Central memory CD8-positive, alpha-beta T cell (primary cell): ENCODE data around the gene WFDC6.

ENCODE experiments used
- ATAC-seq: fragments of 150-1000 bp; cut with Tn5 transposase; replicated peaks from 2 replicates; pipeline ENCODE4 v1.10.0; 2022; ENCODE audit warnings: mild to moderate bottlenecking, moderate FRiP score, moderate number of reproducible peaks; ENCODE audit not compliant: poor library complexity, severe bottlenecking; ENCODE audit errors: extremely low read depth
- DNase-seq, 2 donors: peaks; one replicate each; pipeline ENCODE4 v3.0.0; 2021; ENCODE audit warnings: low spot score in 2 of 2
- H3K27ac Mint-ChIP-seq: one replicate; pipeline ENCODE4 v1.8.0; 2022; ENCODE audit warnings: low read depth, mild to moderate bottlenecking, moderate library complexity, mixed read lengths
- H3K27me3 Mint-ChIP-seq: one replicate; pipeline ENCODE4 v1.8.0; 2022; ENCODE audit warnings: mixed read lengths
- H3K36me3 Mint-ChIP-seq: one replicate; pipeline ENCODE4 v1.8.0; 2022; ENCODE audit warnings: mild to moderate bottlenecking, moderate library complexity, mixed read lengths; ENCODE audit not compliant: insufficient read depth
- H3K4me1 Mint-ChIP-seq: one replicate; pipeline ENCODE4 v1.8.0; 2022; ENCODE audit warnings: mixed read lengths
- H3K4me3 Mint-ChIP-seq: one replicate; pipeline ENCODE4 v1.8.0; 2022; ENCODE audit warnings: mild to moderate bottlenecking, moderate library complexity, mixed read lengths
- H3K9me3 Mint-ChIP-seq: one replicate; pipeline ENCODE4 v1.8.0; 2022; ENCODE audit warnings: mixed read lengths

Gene WFDC6

DNA sequence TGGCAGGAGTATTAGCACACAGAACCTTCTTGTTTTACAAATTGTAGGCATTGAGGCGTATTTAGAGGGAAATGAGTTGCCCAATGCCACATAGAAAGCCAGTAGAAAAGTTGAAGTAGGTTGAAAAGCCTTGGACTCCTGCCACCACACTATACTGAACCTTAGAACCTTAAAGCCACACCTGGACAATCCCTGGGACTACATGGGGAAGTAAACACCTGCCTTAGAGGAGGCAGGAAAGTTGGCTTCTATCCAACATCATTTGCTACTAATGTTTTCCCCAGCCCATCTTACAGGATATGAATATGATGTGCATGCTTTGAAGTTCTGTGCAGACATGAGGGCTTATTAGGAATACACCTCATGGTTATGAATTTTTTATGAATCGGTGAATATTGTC, 13.2 kb upstream of the WFDC6 start:
- H3K36me3 Mint-ChIP-seq, result no peaks in the 10 kb centered on the region
- H3K4me1 Mint-ChIP-seq, result no peaks in the 10 kb centered on the region
- DNase-seq (no peak), ATAC-seq (no peak)
- no peak overlapping the region for H3K27ac Mint-ChIP-seq
- peaks cover 49% of the 10 kb centered on the region for H3K27me3 Mint-ChIP-seq
- H3K9me3 Mint-ChIP-seq, result no peaks in the 10 kb centered on the region
- no peak overlapping the region for H3K4me3 Mint-ChIP-seq

DNA sequence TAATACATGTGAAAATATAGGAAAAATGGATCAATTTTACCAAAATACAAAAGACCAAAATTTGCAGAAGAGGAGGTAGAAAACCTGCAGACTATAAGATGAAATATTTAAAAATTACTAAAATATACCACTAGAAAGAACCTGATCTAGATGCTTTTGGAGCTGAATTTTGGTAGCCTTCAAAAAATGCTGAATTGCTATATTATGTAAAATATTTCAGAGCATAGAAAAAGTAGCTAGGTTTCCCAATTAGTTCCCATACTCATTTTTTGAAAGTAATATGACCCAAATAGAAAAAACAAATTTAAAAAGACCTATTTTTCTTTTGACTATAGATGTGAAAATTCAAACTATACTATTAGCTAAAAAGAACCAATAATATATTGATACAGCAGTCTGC, 11.5 kb upstream of the WFDC6 start:
- ATAC-seq, result no peak
- DNase-seq, result no peak

GRCh38 chr20:45548410-45548809, 9.1 kb upstream of the WFDC6 start:
- no peaks in the 10 kb centered on the region for H3K9me3 Mint-ChIP-seq
- H3K4me1 Mint-ChIP-seq, result no peaks in the 10 kb centered on the region
- peaks cover 44% of the 10 kb centered on the region for H3K27me3 Mint-ChIP-seq
- H3K36me3 Mint-ChIP-seq, result no peaks in the 10 kb centered on the region
- ATAC-seq, result no peak
- H3K4me3 Mint-ChIP-seq, result no peak overlapping the region
- no peak for DNase-seq
- H3K27ac Mint-ChIP-seq, result no peak overlapping the region

More for the DNA sequence above, 11.5 kb upstream of the WFDC6 start:
- Mint-ChIP-seq H3K27me3 (peaks cover 41% of the 10 kb centered on the region), H3K27ac (no peak overlapping the region), H3K4me1 (no peaks in the 10 kb centered on the region), H3K9me3 (no peaks in the 10 kb centered on the region), H3K4me3 (no peak overlapping the region), H3K36me3 (no peaks in the 10 kb centered on the region)

DNA sequence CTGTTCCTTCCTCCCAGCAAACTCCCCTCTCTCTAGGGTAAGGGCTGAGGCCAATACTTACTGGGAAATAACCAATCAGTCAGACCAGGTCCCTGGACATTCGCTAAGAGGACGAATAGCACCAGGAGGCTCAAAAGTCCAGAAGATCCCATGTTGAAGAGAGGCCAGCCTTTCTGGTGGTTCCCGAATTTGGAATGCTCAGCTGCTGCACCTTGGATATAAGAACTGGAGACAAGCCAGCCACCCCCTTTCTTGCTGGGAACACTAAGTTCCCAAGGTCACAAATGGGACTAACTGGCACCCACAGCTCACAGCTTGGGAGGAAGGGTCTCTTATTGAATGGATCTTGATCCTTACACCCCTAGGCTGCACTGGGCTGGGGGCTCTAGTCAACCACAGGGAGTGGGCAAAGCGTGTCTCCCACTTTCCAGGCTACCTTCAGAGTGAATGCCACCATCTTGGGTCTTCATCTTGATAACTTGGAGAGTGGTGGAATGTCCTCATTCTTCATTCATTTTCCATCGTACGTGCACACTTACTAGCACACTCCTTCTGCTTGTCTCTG, 8.0 kb upstream of the WFDC6 start, which contains the start of gene EPPIN:
Gene EPPIN (minus strand): TSS at position 196 of the 565 bp plus-strand sequence. CDS start 44 bp downstream, at position 152.
- H3K27me3 Mint-ChIP-seq, result peaks cover 54% of the 10 kb centered on the region
- DNase-seq, result no peak
- ATAC-seq, result no peak
- H3K4me1 Mint-ChIP-seq, result no peaks in the 10 kb centered on the region
- no peak within 1 kb of the TSS for H3K4me3 Mint-ChIP-seq
- H3K36me3 Mint-ChIP-seq, result no peaks in the 10 kb centered on the region
- H3K27ac Mint-ChIP-seq, result no peak within 1 kb of the TSS
- H3K9me3 Mint-ChIP-seq, result no peaks in the 10 kb centered on the region

- Mint-ChIP-seq H3K4me3 (no peak overlapping the region), H3K36me3 (no peaks in the 10 kb centered on the region), H3K27me3 (peaks cover 68% of the 10 kb centered on the region), H3K27ac (no peak overlapping the region), H3K9me3 (no peaks in the 10 kb centered on the region), H3K4me1 (no peaks in the 10 kb centered on the region)
- ATAC-seq, result no peak
- DNase-seq, result no peak
Measured at GRCh38 chr20:45545754-45546453, 6.6 kb upstream of the WFDC6 start.

DNA sequence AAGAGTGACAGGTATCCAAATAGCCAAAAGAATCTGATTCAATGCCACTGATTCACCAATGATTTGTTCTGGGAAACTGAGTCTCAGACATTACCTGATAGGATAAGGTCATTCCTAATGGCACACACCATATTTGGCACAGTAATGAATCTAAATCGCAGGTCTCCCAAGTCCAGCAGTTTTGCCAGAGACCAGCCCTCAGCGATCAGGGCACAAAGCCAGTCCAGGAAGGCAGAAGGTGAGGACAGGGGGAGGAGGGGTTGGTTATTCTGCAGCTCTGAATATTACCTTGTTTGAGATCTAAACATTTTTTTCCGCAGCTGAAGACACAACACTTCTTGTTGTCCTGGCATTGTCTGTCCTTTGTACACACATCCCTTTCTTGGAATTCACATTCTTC, 6.1 kb upstream of the WFDC6 start:
- Mint-ChIP-seq H3K27me3 (peaks cover 72% of the 10 kb centered on the region), H3K27ac (no peak overlapping the region), H3K4me1 (no peaks in the 10 kb centered on the region), H3K4me3 (no peak overlapping the region), H3K36me3 (no peaks in the 10 kb centered on the region), H3K9me3 (no peaks in the 10 kb centered on the region)
- ATAC-seq (no peak), DNase-seq (no peak)

- H3K9me3 Mint-ChIP-seq, result no peaks in the 10 kb centered on the region
- no peak overlapping the region for H3K27ac Mint-ChIP-seq
- DNase-seq, result no peak
- no peak overlapping the region for H3K4me3 Mint-ChIP-seq
- no peaks in the 10 kb centered on the region for H3K4me1 Mint-ChIP-seq
- H3K27me3 Mint-ChIP-seq, result peaks cover 41% of the 10 kb centered on the region
- ATAC-seq, result no peak
- no peaks in the 10 kb centered on the region for H3K36me3 Mint-ChIP-seq
Measured at GRCh38 chr20:45538209-45538799, 978 bp downstream of the WFDC6 start.

GRCh38 chr20:45527294-45527693, 12.0 kb downstream of the WFDC6 start:
- no peak for ATAC-seq
- no peak for DNase-seq
- no peaks in the 10 kb centered on the region for H3K36me3 Mint-ChIP-seq
- H3K4me3 Mint-ChIP-seq, result no peak overlapping the region
- no peak overlapping the region for H3K27ac Mint-ChIP-seq
- no peaks in the 10 kb centered on the region for H3K9me3 Mint-ChIP-seq
- no peaks in the 10 kb centered on the region for H3K4me1 Mint-ChIP-seq
- peaks cover 78% of the 10 kb centered on the region for H3K27me3 Mint-ChIP-seq

GRCh38 chr20:45523821-45524220, 15.5 kb downstream of the WFDC6 start:
- Mint-ChIP-seq H3K36me3 (no peaks in the 10 kb centered on the region), H3K4me1 (no peaks in the 10 kb centered on the region), H3K27ac (no peak overlapping the region), H3K27me3 (peaks cover 77% of the 10 kb centered on the region), H3K9me3 (no peaks in the 10 kb centered on the region), H3K4me3 (no peak overlapping the region)
- ATAC-seq, result no peak
- no peak for DNase-seq

GRCh38 chr20:45518282-45518681, 21.0 kb downstream of the WFDC6 start:
- DNase-seq (no peak), ATAC-seq (no peak)
- Mint-ChIP-seq H3K4me3 (no peak overlapping the region), H3K4me1 (no peaks in the 10 kb centered on the region), H3K36me3 (no peaks in the 10 kb centered on the region), H3K9me3 (no peaks in the 10 kb centered on the region), H3K27ac (no peak overlapping the region), H3K27me3 (peaks cover 50% of the 10 kb centered on the region)

DNA sequence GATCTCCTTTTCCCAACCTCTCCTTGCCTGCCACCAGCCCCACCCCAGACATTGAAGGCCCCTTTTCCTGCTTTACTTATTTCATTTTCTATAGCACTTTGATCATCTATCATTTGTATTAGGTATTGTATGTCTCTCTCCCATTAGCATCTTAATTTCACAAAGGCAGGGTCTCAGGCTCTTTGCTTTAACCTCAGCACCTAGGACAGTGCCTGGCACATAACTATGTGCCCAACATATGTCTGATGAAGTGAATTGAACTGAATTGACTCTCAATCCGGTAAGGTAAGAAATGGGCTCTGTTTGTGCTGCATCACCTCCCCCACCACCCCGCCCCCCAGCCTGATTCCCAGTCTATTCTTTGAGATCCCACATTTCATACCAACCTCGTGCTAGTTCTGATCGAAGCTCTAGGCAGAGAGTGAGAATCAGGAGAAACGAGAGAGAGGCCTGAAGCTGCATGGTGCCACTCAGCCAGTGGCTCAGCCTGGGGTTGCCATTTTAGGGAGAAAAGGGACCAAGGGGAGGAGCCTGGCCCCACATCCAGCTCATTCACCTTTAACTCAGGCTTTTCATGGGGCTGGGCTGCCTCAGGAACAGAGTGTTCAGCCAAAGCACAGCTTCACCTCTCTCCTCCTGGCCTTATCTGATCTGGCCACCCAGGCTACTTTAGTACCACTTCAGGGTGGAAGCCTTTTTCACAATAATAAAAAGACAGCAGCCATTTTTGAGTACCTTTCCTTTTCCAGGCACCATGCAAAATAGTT, 24.0 kb downstream of the WFDC6 start, which contains the start of gene SPINT3:
Gene SPINT3 (minus strand): TSS at position 476 of the 767 bp plus-strand sequence. CDS start 14 bp downstream, at position 462.
- Mint-ChIP-seq H3K27ac (no peak within 1 kb of the TSS), H3K4me1 (no peaks in the 10 kb centered on the region), H3K9me3 (no peaks in the 10 kb centered on the region), H3K4me3 (no peak within 1 kb of the TSS), H3K27me3 (peaks cover 45% of the 10 kb centered on the region), H3K36me3 (no peaks in the 10 kb centered on the region)
- no peak for DNase-seq
- no peak for ATAC-seq

DNA sequence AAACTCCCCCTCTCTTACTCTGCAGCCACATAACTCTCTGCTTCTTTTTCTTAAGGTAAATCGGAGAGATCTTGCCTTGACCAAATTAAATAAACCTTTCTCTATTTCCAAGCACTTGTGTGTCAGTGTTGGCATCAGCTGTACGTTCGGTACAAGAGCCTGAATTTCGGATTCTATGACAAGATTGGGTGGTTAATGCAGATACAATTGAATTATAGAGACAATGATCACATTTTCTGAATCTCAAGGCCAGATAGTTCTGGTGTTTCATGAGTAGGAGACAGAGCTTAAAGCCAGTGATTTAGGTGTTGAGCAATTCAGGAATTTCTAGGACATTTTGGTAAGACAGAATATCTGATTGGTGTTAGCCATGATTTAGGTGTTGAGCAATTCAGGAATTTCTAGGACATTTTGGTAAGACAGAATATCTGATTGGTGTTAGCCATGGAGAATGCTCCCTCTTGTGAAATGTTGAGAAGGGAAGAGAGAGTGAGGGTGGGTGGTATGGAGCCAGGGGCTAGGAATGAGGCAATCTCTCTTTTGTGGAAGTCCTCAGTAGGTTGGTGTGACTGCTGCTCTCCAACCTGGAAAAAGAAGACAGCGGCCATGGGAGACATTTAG, 28.9 kb downstream of the WFDC6 start:
- no peak for DNase-seq
- no peak for ATAC-seq
- Mint-ChIP-seq H3K36me3 (no peaks in the 10 kb centered on the region), H3K27me3 (peaks cover 72% of the 10 kb centered on the region), H3K27ac (no peak overlapping the region), H3K4me3 (no peak overlapping the region), H3K4me1 (no peaks in the 10 kb centered on the region), H3K9me3 (no peaks in the 10 kb centered on the region)
